SK-N-SH (cell line): Measurements from ENCODE around the gene MMP28. TPM values are rescaled to one million over a fixed set of nuclear protein-coding genes. Genes with fewer than 3 reads are reported as not detected.

Experiments
- CTCF ChIA-PET: fragments of 300-600, 350-600 bp; formaldehyde crosslinking; extraction: SDS; loops from one replicate; lab custom pipeline; 2021; lab: Yijun Ruan, JAX
- POLR2A ChIA-PET: fragments of 350-600 bp; sonication (Branson Sonifier 250); formaldehyde crosslinking; extraction: SDS; loops from one replicate; lab custom pipeline; 2020; ENCODE audit warnings: antibody characterized with exemption, inconsistent platforms; lab: Yijun Ruan, JAX
- DNase-seq: peaks from one replicate; pipeline ENCODE4 v3.0.0; 2012
- H2AFZ ChIP-seq: fragments of 200-600 bp; sonication (generic); 2 replicates; pipeline ENCODE4 v1.8.1; 2016; ENCODE audit warnings: antibody characterized with exemption, mild to moderate bottlenecking, low read depth
- H3F3A ChIP-seq: fragments of 200-600 bp; sonication (generic); replicated peaks from 2 replicates; pipeline ENCODE3; 2016; ENCODE audit warnings: antibody characterized with exemption, mild to moderate bottlenecking; ENCODE audit not compliant: insufficient read depth
- H3K27ac ChIP-seq, 2 experiments: fragments of 200-500 bp in 1 of 2; fragments of 200-600 bp in 1 of 2; sonication (Bioruptor generic) in 1 of 2; sonication (generic), shearing (Covaris generic) in 1 of 2; 2 replicates each; pipeline versions ENCODE4 v1.5.1 to v1.6.1; 2014 to 2016; ENCODE audit warnings: low read depth in 2 of 2, inconsistent platforms in 1 of 2, low read length in 1 of 2, mild to moderate bottlenecking in 1 of 2, mixed read lengths in 1 of 2
- H3K27me3 ChIP-seq: fragments of 200-600 bp; sonication (generic), shearing (Covaris generic); 2 replicates; pipeline ENCODE4 v1.6.1; 2016; ENCODE audit warnings: mixed run types; ENCODE audit not compliant: insufficient read depth
- H3K36me3 ChIP-seq, 2 experiments: fragments of 200-500 bp in 1 of 2; fragments of 200-600 bp in 1 of 2; sonication (Bioruptor generic) in 1 of 2; sonication (generic) in 1 of 2; replicated peaks in 1 of 2; 2 replicates each; pipeline versions ENCODE3 to v1.5.1; 2014 to 2016; ENCODE audit warnings: low read length in 1 of 2, mild to moderate bottlenecking in 1 of 2; ENCODE audit not compliant: insufficient read depth in 2 of 2, control insufficient read depth in 1 of 2
- H3K4me1 ChIP-seq, 2 experiments: fragments of 200-500 bp in 1 of 2; fragments of 200-600 bp in 1 of 2; sonication (Bioruptor generic) in 1 of 2; sonication (generic), shearing (Covaris generic) in 1 of 2; 2 replicates each; pipeline versions ENCODE4 v1.5.1 to v1.6.1; 2014 to 2016; ENCODE audit warnings: low read depth in 1 of 2, low read length in 1 of 2, mixed run types in 1 of 2; ENCODE audit not compliant: insufficient read depth in 2 of 2, control insufficient read depth in 1 of 2
- H3K4me2 ChIP-seq: fragments of 200-600 bp; sonication (generic), shearing (Covaris generic); 2 replicates; pipeline ENCODE4 v1.6.1; 2017; ENCODE audit warnings: mixed run types
- H3K4me3 ChIP-seq, 2 experiments: fragments of 200-500 bp in 1 of 2; fragments of 200-600 bp in 1 of 2; sonication (Bioruptor generic) in 1 of 2; sonication (generic), shearing (Covaris generic) in 1 of 2; 2 replicates each; pipeline versions ENCODE4 v1.5.1 to v1.8.1; 2014 to 2016; ENCODE audit warnings: low read depth in 2 of 2, inconsistent platforms in 1 of 2, low read length in 1 of 2, mild to moderate bottlenecking in 1 of 2, mixed read lengths in 1 of 2, moderate library complexity in 1 of 2
- H3K79me2 ChIP-seq: fragments of 200-600 bp; sonication (generic); 2 replicates; pipeline ENCODE4 v1.8.1; 2017; ENCODE audit warnings: mild to moderate bottlenecking; ENCODE audit not compliant: insufficient read depth
- H3K9ac ChIP-seq: fragments of 200-600 bp; sonication (generic); 2 replicates; pipeline ENCODE4 v1.6.1; 2017; ENCODE audit warnings: mixed run types
- H3K9me2 ChIP-seq: fragments of 200-600 bp; sonication (generic); 2 replicates; pipeline ENCODE4 v1.6.1; 2017; ENCODE audit warnings: mixed run types
- H3K9me3 ChIP-seq: fragments of 200-600 bp; sonication (generic); 2 replicates; pipeline ENCODE4 v1.6.1; 2017; ENCODE audit warnings: mixed run types, mild to moderate bottlenecking, moderate library complexity
- H4K20me1 ChIP-seq: fragments of 200-600 bp; sonication (generic); 2 replicates; pipeline ENCODE4 v1.6.1; 2017; ENCODE audit warnings: mild to moderate bottlenecking, mixed run types; ENCODE audit not compliant: insufficient read depth
- CHD2 ChIP-seq: fragments of 150-350 bp; IDR thresholded peaks from 2 replicates; pipeline ENCODE4 v1.6.1; 2018; ENCODE audit warnings: low read length; ENCODE audit not compliant: partially characterized antibody
- ELF1 ChIP-seq: IDR thresholded peaks from 2 replicates; pipeline ENCODE4 v1.4.0; 2012
- EZH2phosphoT487 ChIP-seq: fragments of 200-600 bp; sonication (generic); IDR thresholded peaks from 2 replicates; pipeline ENCODE4 v1.6.1; 2017; ENCODE audit warnings: low read depth, mixed run types, mild to moderate bottlenecking, antibody characterized with exemption, moderate library complexity, borderline replicate concordance
- GABPA ChIP-seq: IDR thresholded peaks from 2 replicates; pipeline ENCODE4 v1.4.0; 2012; ENCODE audit warnings: low read depth, mild to moderate bottlenecking
- MEF2A ChIP-seq: IDR thresholded peaks from 2 replicates; pipeline ENCODE4 v1.4.0; 2012; ENCODE audit warnings: low read depth, borderline replicate concordance
- MXI1 ChIP-seq: IDR thresholded peaks from 2 replicates; pipeline ENCODE4 v1.6.1; 2012; ENCODE audit warnings: mild to moderate bottlenecking, low read depth, low read length, improper control_type of control experiment
- NRF1 ChIP-seq: IDR thresholded peaks from 2 replicates; pipeline ENCODE4 v1.6.1; 2012; ENCODE audit warnings: low read depth, mild to moderate bottlenecking, low read length
- SMC3 ChIP-seq: IDR thresholded peaks from 2 replicates; pipeline ENCODE4 v1.6.1; 2012; ENCODE audit warnings: low read depth, low read length, improper control_type of control experiment
- TAF1 ChIP-seq: IDR thresholded peaks from 2 replicates; pipeline ENCODE4 v1.6.1; 2012; ENCODE audit warnings: low read depth, mild to moderate bottlenecking, low read length, moderate library complexity, borderline replicate concordance
- TEAD4 ChIP-seq: IDR thresholded peaks from 2 replicates; pipeline ENCODE4 v1.4.0; 2012; ENCODE audit warnings: mild to moderate bottlenecking, borderline replicate concordance; ENCODE audit not compliant: insufficient read depth
- YY1 ChIP-seq: IDR thresholded peaks from 2 replicates; pipeline ENCODE4 v1.4.0; 2012; ENCODE audit warnings: low read depth, mild to moderate bottlenecking
- ZBTB33 ChIP-seq: IDR thresholded peaks from 2 replicates; pipeline ENCODE4 v1.4.0; 2012; ENCODE audit warnings: low read depth, borderline replicate concordance
- WGBS: methylation state at CpG from one replicate; pipeline ENCODE4 v1.1.6; 2017; ENCODE audit warnings: low lambda C conversion rate; 5-methylcytosine and 5-hydroxymethylcytosine counted together
- polyA plus RNA-seq, 3 experiments: library from polyadenylated mRNA; depleted of rRNA; stranded (reverse); fragments of >200 nt; gene quantifications; 2 replicates each; pipeline ENCODE4 v1.2.3, GENCODE V29; 2012
- TF ChIP-seq, protein P1 (sequence below): IDR thresholded peaks from 2 replicates; pipeline ENCODE4 v1.4.0; 2012; ENCODE audit warnings: low read depth, borderline replicate concordance
- TF ChIP-seq, protein P2 (sequence below): IDR thresholded peaks from 2 replicates; pipeline ENCODE4 v1.4.0; 2012; ENCODE audit warnings: low read depth
- TF ChIP-seq, protein P3 (sequence below): IDR thresholded peaks from 2 replicates; pipeline ENCODE4 v1.6.1; 2012; ENCODE audit warnings: mild to moderate bottlenecking, low read depth, low read length, moderate library complexity

Gene MMP28
- polyA plus RNA-seq, 1 of the 3 experiments (the other 2 are of a cell fraction) = 0.33 TPM

GRCh38 chr17:35790841-35791240, 4.6 kb downstream of the MMP28 start:
- no peak for DNase-seq
- POLR2A ChIA-PET = no interaction called here
- H3K4me2 ChIP-seq = no peak overlapping the region

More at GRCh38 chr17:35790841-35791240, 4.6 kb downstream of the MMP28 start:
- TF ChIP-seq CHD2 (no peak), YY1 (no peak), MEF2A (no peak), MXI1 (no peak), TAF1 (no peak), TEAD4 (no peak), ELF1 (no peak), ZBTB33 (no peak), SMC3 (no peak), NRF1 (no peak), GABPA (no peak), EZH2phosphoT487 (no peak)
- TF ChIP-seq, protein P1, sequence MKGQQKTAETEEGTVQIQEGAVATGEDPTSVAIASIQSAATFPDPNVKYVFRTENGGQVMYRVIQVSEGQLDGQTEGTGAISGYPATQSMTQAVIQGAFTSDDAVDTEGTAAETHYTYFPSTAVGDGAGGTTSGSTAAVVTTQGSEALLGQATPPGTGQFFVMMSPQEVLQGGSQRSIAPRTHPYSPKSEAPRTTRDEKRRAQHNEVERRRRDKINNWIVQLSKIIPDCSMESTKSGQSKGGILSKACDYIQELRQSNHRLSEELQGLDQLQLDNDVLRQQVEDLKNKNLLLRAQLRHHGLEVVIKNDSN = no peak
- TF ChIP-seq, protein P2, sequence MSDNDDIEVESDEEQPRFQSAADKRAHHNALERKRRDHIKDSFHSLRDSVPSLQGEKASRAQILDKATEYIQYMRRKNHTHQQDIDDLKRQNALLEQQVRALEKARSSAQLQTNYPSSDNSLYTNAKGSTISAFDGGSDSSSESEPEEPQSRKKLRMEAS = no peak
- TF ChIP-seq, protein P3, sequence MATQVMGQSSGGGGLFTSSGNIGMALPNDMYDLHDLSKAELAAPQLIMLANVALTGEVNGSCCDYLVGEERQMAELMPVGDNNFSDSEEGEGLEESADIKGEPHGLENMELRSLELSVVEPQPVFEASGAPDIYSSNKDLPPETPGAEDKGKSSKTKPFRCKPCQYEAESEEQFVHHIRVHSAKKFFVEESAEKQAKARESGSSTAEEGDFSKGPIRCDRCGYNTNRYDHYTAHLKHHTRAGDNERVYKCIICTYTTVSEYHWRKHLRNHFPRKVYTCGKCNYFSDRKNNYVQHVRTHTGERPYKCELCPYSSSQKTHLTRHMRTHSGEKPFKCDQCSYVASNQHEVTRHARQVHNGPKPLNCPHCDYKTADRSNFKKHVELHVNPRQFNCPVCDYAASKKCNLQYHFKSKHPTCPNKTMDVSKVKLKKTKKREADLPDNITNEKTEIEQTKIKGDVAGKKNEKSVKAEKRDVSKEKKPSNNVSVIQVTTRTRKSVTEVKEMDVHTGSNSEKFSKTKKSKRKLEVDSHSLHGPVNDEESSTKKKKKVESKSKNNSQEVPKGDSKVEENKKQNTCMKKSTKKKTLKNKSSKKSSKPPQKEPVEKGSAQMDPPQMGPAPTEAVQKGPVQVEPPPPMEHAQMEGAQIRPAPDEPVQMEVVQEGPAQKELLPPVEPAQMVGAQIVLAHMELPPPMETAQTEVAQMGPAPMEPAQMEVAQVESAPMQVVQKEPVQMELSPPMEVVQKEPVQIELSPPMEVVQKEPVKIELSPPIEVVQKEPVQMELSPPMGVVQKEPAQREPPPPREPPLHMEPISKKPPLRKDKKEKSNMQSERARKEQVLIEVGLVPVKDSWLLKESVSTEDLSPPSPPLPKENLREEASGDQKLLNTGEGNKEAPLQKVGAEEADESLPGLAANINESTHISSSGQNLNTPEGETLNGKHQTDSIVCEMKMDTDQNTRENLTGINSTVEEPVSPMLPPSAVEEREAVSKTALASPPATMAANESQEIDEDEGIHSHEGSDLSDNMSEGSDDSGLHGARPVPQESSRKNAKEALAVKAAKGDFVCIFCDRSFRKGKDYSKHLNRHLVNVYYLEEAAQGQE = no peak
- CTCF ChIA-PET = interaction anchor here (1.2 to 7.0 kb wide), 2 partner anchors 25 to 46 kb away, joined by 3 to 99 read pairs; no protein-coding TSS in a partner anchor
- Histone ChIP-seq H3K9me2 (no peaks in the 10 kb centered on the region), H4K20me1 (no peaks in the 10 kb centered on the region), H3K4me1 (peaks cover 0 to 47% of the 10 kb centered on the region in 2 experiments; a peak in 3 of 4 replicates), H3F3A (peaks cover 9% of the 10 kb centered on the region), H2AFZ (no peak overlapping the region), H3K36me3 (no peaks in the 10 kb centered on the region), H3K27me3 (peaks cover 33% of the 10 kb centered on the region), H3K9ac (no peak overlapping the region), H3K9me3 (no peaks in the 10 kb centered on the region), H3K79me2 (no peaks in the 10 kb centered on the region), H3K4me3 (no peak overlapping the region), H3K27ac (no peak overlapping the region)
- WGBS = 85% methylated on average over 3 of the region's 3 CpGs
